Measurements from ENCODE around the gene CGB2. TPM values are rescaled to one million over a fixed set of nuclear protein-coding genes. Genes with fewer than 3 reads are reported as not detected.

Gene CGB2
- total and polyA plus RNA-seq, 2 of the 4 experiments (the other 2 are of a cell fraction): not detected

- Histone ChIP-seq H4K8ac (ENCODE audit: low read depth in 2 of 2, low read length in 2 of 2) (peak overlapping the region in 1 of 2 experiments; percentile 25; a peak in 1 of 4 replicates), H3K9ac (ENCODE audit: low read depth, low read length) (no peak overlapping the region), H3K4me1 (ENCODE audit: control insufficient read depth, insufficient read depth, low read length) (peaks cover 9% of the 10 kb centered on the region; the same call in 1 of the 2 replicates), H3K18ac (ENCODE audit: low read depth, low read length) (no peak overlapping the region), H2BK20ac (ENCODE audit: low read depth, low read length) (0 out of 2 replicates have a peak overlapping the region, but pooled peaks have one; percentile 20), H4K20me1 (ENCODE audit: insufficient read depth, low read length) (no peaks in the 10 kb centered on the region), H3K36me3 (ENCODE audit: control insufficient read depth, insufficient read depth, low read length) (peaks cover under 1% of the 10 kb centered on the region; the same call in 1 of the 2 replicates), H3K79me1 (ENCODE audit: low read depth in 1 of 2, low read length in 2 of 2) (no peaks in the 10 kb centered on the region; a peak in 1 of 4 replicates), H3K56ac (ENCODE audit: extremely low read depth, insufficient read depth, low read length) (no peak overlapping the region), H2BK15ac (ENCODE audit: low read depth, low read length) (0 out of 3 replicates have a peak overlapping the region, but pooled peaks have one; percentile 43), H2AK9ac (replicated peaks; ENCODE audit: low read depth, low read length, poor library complexity) (peak overlapping the region; percentile 37), H2AFZ (replicated peaks; ENCODE audit: low read length, poor library complexity) (peak overlapping the region; percentile 27), H3K27me3 (ENCODE audit: control insufficient read depth, insufficient read depth, low read length) (peaks cover 2% of the 10 kb centered on the region; the same call in 1 of the 2 replicates), H2BK5ac (ENCODE audit: low read depth, low read length, poor library complexity, severe bottlenecking) (no peak overlapping the region), H4K91ac (ENCODE audit: insufficient read depth, low read depth, low read length) (no peak overlapping the region), H4K5ac (ENCODE audit: low read depth, low read length) (no peak overlapping the region), H3K14ac (replicated peaks; ENCODE audit: low read depth, low read length) (no peak overlapping the region), H3K9me3 (ENCODE audit: control insufficient read depth, insufficient read depth, low read length) (no peaks in the 10 kb centered on the region), H3K23ac (ENCODE audit: low read depth, low read length) (no peak overlapping the region; the same call in 1 of the 2 replicates), H3K4me2 (ENCODE audit: low read depth, low read length) (no peak overlapping the region), H3K4me3 (ENCODE audit: insufficient read depth, low read depth, low read length) (no peak overlapping the region), H2BK120ac (ENCODE audit: low read depth, low read length) (no peak overlapping the region), H3K4ac (ENCODE audit: low read depth, low read length) (peak overlapping the region; percentile 2; the same call in 1 of the 2 replicates), H2AK5ac (ENCODE audit: low read depth, low read length) (peak overlapping the region; percentile 78), H3K9me1 (ENCODE audit: insufficient read depth, low read length) (0 out of 2 replicates have a peak, but pooled peaks cover 3% of the 10 kb centered on the region), H3K27ac (ENCODE audit: insufficient read depth, low read length) (no peak overlapping the region)
- BruUV-seq (replicated peaks): no TSS peak
- ChIA-PET CTCF (no interaction called here), POLR2A (ENCODE audit: unreplicated experiment) (no interaction called here)
- dilution Hi-C loops (cut with HindIII; ENCODE audit: low sequenced_read_pairs, unreplicated experiment): no loop called here
- 45% methylated on average over 4 of the region's 16 CpGs; no CpG with 5 or more reads in 1 of the 2 experiments for WGBS, 2 experiments (ENCODE audit: extremely low coverage in 2 of 2, insufficient read length in 1 of 2)
- in situ Hi-C loops (cut with MboI; ENCODE audit: low sequenced_read_pairs): no loop called here
- DNase-seq: peak; percentile 25
- intact Hi-C loops (cut with micrococcal nuclease): no loop called here
- ATAC-seq (ENCODE audit: low read depth): no peak
- TF ChIP-seq, protein P1, sequence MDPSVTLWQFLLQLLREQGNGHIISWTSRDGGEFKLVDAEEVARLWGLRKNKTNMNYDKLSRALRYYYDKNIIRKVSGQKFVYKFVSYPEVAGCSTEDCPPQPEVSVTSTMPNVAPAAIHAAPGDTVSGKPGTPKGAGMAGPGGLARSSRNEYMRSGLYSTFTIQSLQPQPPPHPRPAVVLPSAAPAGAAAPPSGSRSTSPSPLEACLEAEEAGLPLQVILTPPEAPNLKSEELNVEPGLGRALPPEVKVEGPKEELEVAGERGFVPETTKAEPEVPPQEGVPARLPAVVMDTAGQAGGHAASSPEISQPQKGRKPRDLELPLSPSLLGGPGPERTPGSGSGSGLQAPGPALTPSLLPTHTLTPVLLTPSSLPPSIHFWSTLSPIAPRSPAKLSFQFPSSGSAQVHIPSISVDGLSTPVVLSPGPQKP (IDR thresholded peaks at IDR 0.05; ENCODE audit: borderline replicate concordance, low read depth, low read length): no peak
- TF ChIP-seq MAFK (IDR thresholded peaks at IDR 0.05; ENCODE audit: low read depth, low read length) (no peak), RFX5 (IDR thresholded peaks at IDR 0.05; ENCODE audit: low read depth, low read length) (no peak), RAD21 (IDR thresholded peaks at IDR 0.05; ENCODE audit: low read length) (no peak), CTCF (conservative IDR thresholded peaks at IDR 0.05; ENCODE audit: low read depth, low read length) (no peak), SMC3 (IDR thresholded peaks at IDR 0.05; ENCODE audit: low read depth, low read length) (no peak), MAZ (IDR thresholded peaks at IDR 0.05; ENCODE audit: borderline replicate concordance, low read depth, low read length) (no peak), BHLHE40 (IDR thresholded peaks at IDR 0.05; ENCODE audit: low read depth, low read length) (0 out of 2 replicates have a peak, but pooled peaks have one; percentile 14), MXI1 (IDR thresholded peaks at IDR 0.05; ENCODE audit: borderline replicate concordance, low read depth, low read length) (no peak), USF2 (IDR thresholded peaks at IDR 0.05; ENCODE audit: low read depth, low read length) (no peak), CEBPB (IDR thresholded peaks at IDR 0.05; ENCODE audit: low read depth, low read length) (no peak), CHD1 (IDR thresholded peaks at IDR 0.05; ENCODE audit: low read depth, low read length) (no peak), NFE2L2 (IDR thresholded peaks at IDR 0.05; ENCODE audit: low read depth, low read length) (no peak)
These were observed 10.5 kb upstream of the CGB2 start for GRCh38 chr19:49020931-49021895.

Measured in IMR-90 (cell line).